SK-N-SH (cell line): ENCODE results near the gene THOC2. TPM values are rescaled to one million over a fixed set of nuclear protein-coding genes. Genes with fewer than 3 reads are reported as not detected.
"Not testable (repeated sequence)": the region's sequence is repeated elsewhere in the genome, so short reads cannot be mapped to it uniquely, and the experiment has no call there.

Experiments used
- CTCF ChIA-PET: fragments of 300-600, 350-600 bp; formaldehyde crosslinking; extraction: SDS; loops from one replicate; lab custom pipeline; 2021; lab: Yijun Ruan, JAX
- POLR2A ChIA-PET: fragments of 350-600 bp; sonication (Branson Sonifier 250); formaldehyde crosslinking; extraction: SDS; loops from one replicate; lab custom pipeline; 2020; ENCODE audit warnings: antibody characterized with exemption, inconsistent platforms; lab: Yijun Ruan, JAX
- DNase-seq: peaks from one replicate; pipeline ENCODE4 v3.0.0; 2012
- H2AFZ ChIP-seq: fragments of 200-600 bp; sonication (generic); 2 replicates; pipeline ENCODE4 v1.8.1; 2016; ENCODE audit warnings: antibody characterized with exemption, mild to moderate bottlenecking, low read depth
- H3F3A ChIP-seq: fragments of 200-600 bp; sonication (generic); replicated peaks from 2 replicates; pipeline ENCODE3; 2016; ENCODE audit warnings: antibody characterized with exemption, mild to moderate bottlenecking; ENCODE audit not compliant: insufficient read depth
- H3K27ac ChIP-seq, 2 experiments: fragments of 200-500 bp in 1 of 2; fragments of 200-600 bp in 1 of 2; sonication (Bioruptor generic) in 1 of 2; sonication (generic), shearing (Covaris generic) in 1 of 2; 2 replicates each; pipeline versions ENCODE4 v1.5.1 to v1.6.1; 2014 to 2016; ENCODE audit warnings: low read depth in 2 of 2, inconsistent platforms in 1 of 2, low read length in 1 of 2, mild to moderate bottlenecking in 1 of 2, mixed read lengths in 1 of 2
- H3K27me3 ChIP-seq: fragments of 200-600 bp; sonication (generic), shearing (Covaris generic); 2 replicates; pipeline ENCODE4 v1.6.1; 2016; ENCODE audit warnings: mixed run types; ENCODE audit not compliant: insufficient read depth
- H3K36me3 ChIP-seq, 2 experiments: fragments of 200-500 bp in 1 of 2; fragments of 200-600 bp in 1 of 2; sonication (Bioruptor generic) in 1 of 2; sonication (generic) in 1 of 2; replicated peaks in 1 of 2; 2 replicates each; pipeline versions ENCODE3 to v1.5.1; 2014 to 2016; ENCODE audit warnings: low read length in 1 of 2, mild to moderate bottlenecking in 1 of 2; ENCODE audit not compliant: insufficient read depth in 2 of 2, control insufficient read depth in 1 of 2
- H3K4me1 ChIP-seq, 2 experiments: fragments of 200-500 bp in 1 of 2; fragments of 200-600 bp in 1 of 2; sonication (Bioruptor generic) in 1 of 2; sonication (generic), shearing (Covaris generic) in 1 of 2; 2 replicates each; pipeline versions ENCODE4 v1.5.1 to v1.6.1; 2014 to 2016; ENCODE audit warnings: low read depth in 1 of 2, low read length in 1 of 2, mixed run types in 1 of 2; ENCODE audit not compliant: insufficient read depth in 2 of 2, control insufficient read depth in 1 of 2
- H3K4me2 ChIP-seq: fragments of 200-600 bp; sonication (generic), shearing (Covaris generic); 2 replicates; pipeline ENCODE4 v1.6.1; 2017; ENCODE audit warnings: mixed run types
- H3K4me3 ChIP-seq, 2 experiments: fragments of 200-500 bp in 1 of 2; fragments of 200-600 bp in 1 of 2; sonication (Bioruptor generic) in 1 of 2; sonication (generic), shearing (Covaris generic) in 1 of 2; 2 replicates each; pipeline versions ENCODE4 v1.5.1 to v1.8.1; 2014 to 2016; ENCODE audit warnings: low read depth in 2 of 2, inconsistent platforms in 1 of 2, low read length in 1 of 2, mild to moderate bottlenecking in 1 of 2, mixed read lengths in 1 of 2, moderate library complexity in 1 of 2
- H3K79me2 ChIP-seq: fragments of 200-600 bp; sonication (generic); 2 replicates; pipeline ENCODE4 v1.8.1; 2017; ENCODE audit warnings: mild to moderate bottlenecking; ENCODE audit not compliant: insufficient read depth
- H3K9ac ChIP-seq: fragments of 200-600 bp; sonication (generic); 2 replicates; pipeline ENCODE4 v1.6.1; 2017; ENCODE audit warnings: mixed run types
- H3K9me2 ChIP-seq: fragments of 200-600 bp; sonication (generic); 2 replicates; pipeline ENCODE4 v1.6.1; 2017; ENCODE audit warnings: mixed run types
- H3K9me3 ChIP-seq: fragments of 200-600 bp; sonication (generic); 2 replicates; pipeline ENCODE4 v1.6.1; 2017; ENCODE audit warnings: mixed run types, mild to moderate bottlenecking, moderate library complexity
- H4K20me1 ChIP-seq: fragments of 200-600 bp; sonication (generic); 2 replicates; pipeline ENCODE4 v1.6.1; 2017; ENCODE audit warnings: mild to moderate bottlenecking, mixed run types; ENCODE audit not compliant: insufficient read depth
- ELF1 ChIP-seq: IDR thresholded peaks from 2 replicates; pipeline ENCODE4 v1.4.0; 2012
- FOSL2 ChIP-seq: IDR thresholded peaks from 2 replicates; pipeline ENCODE4 v1.4.0; 2012; ENCODE audit warnings: low read depth, mild to moderate bottlenecking, moderate library complexity, borderline replicate concordance
- FOXJ3 ChIP-seq: sonication (generic); formaldehyde crosslinking; IDR thresholded peaks from 2 replicates; pipeline ENCODE4 v1.5.1; 2020; ENCODE audit warnings: mild to moderate bottlenecking, missing genetic modification reagents
- GATA2 ChIP-seq: sonication (generic); formaldehyde crosslinking; IDR thresholded peaks from 2 replicates; pipeline ENCODE4 v1.5.0; 2020; ENCODE audit warnings: mild to moderate bottlenecking, missing genetic modification reagents
- JUND ChIP-seq: IDR thresholded peaks from 2 replicates; pipeline ENCODE4 v1.4.0; 2012
- MXI1 ChIP-seq: IDR thresholded peaks from 2 replicates; pipeline ENCODE4 v1.6.1; 2012; ENCODE audit warnings: mild to moderate bottlenecking, low read depth, low read length, improper control_type of control experiment
- NFIC ChIP-seq: IDR thresholded peaks from 2 replicates; pipeline ENCODE4 v1.4.0; 2012; ENCODE audit warnings: borderline replicate concordance
- RCOR1 ChIP-seq: fragments of 150-350 bp; IDR thresholded peaks from 2 replicates; pipeline ENCODE4 v1.6.1; 2017; ENCODE audit warnings: antibody characterized with exemption, low read length
- RFX5 ChIP-seq: IDR thresholded peaks from 2 replicates; pipeline ENCODE4 v1.6.1; 2012; ENCODE audit warnings: mild to moderate bottlenecking, improper control_type of control experiment, low read length
- SIN3A ChIP-seq: IDR thresholded peaks from 2 replicates; pipeline ENCODE4 v1.6.1; 2012; ENCODE audit warnings: low read depth, mild to moderate bottlenecking, low read length, moderate library complexity, borderline replicate concordance
- TCF12 ChIP-seq: IDR thresholded peaks from 2 replicates; pipeline ENCODE4 v1.4.0; 2012
- YY1 ChIP-seq: IDR thresholded peaks from 2 replicates; pipeline ENCODE4 v1.4.0; 2012; ENCODE audit warnings: low read depth, mild to moderate bottlenecking
- WGBS: methylation state at CpG from one replicate; pipeline ENCODE4 v1.1.6; 2017; ENCODE audit warnings: low lambda C conversion rate; 5-methylcytosine and 5-hydroxymethylcytosine counted together
- polyA plus RNA-seq, 3 experiments: library from polyadenylated mRNA; depleted of rRNA; stranded (reverse); fragments of >200 nt; gene quantifications; 2 replicates each; pipeline ENCODE4 v1.2.3, GENCODE V29; 2012
- TF ChIP-seq, protein P1 (sequence below): fragments of 150-350 bp; IDR thresholded peaks from 2 replicates; pipeline ENCODE4 v1.6.1; 2017; ENCODE audit warnings: antibody characterized with exemption, low read length, low read depth, borderline replicate concordance
- TF ChIP-seq, protein P2 (sequence below): IDR thresholded peaks from 2 replicates; pipeline ENCODE4; 2012
- TF ChIP-seq, protein P3 (sequence below): IDR thresholded peaks from 2 replicates; pipeline ENCODE4 v1.4.0; 2012; ENCODE audit warnings: low read depth, borderline replicate concordance
- TF ChIP-seq, protein P4 (sequence below): fragments of 150-350 bp; IDR thresholded peaks from 2 replicates; pipeline ENCODE4 v1.6.1; 2016; ENCODE audit warnings: mild to moderate bottlenecking, low read depth, low read length
- TF ChIP-seq, protein P5 (sequence below): IDR thresholded peaks from 2 replicates; pipeline ENCODE4 v1.6.1; 2012; ENCODE audit warnings: mild to moderate bottlenecking, low read depth, low read length, moderate library complexity

The THOC2 gene
- polyA plus RNA-seq, 1 of the 3 experiments (the other 2 are of a cell fraction) = 26.7 TPM

DNA sequence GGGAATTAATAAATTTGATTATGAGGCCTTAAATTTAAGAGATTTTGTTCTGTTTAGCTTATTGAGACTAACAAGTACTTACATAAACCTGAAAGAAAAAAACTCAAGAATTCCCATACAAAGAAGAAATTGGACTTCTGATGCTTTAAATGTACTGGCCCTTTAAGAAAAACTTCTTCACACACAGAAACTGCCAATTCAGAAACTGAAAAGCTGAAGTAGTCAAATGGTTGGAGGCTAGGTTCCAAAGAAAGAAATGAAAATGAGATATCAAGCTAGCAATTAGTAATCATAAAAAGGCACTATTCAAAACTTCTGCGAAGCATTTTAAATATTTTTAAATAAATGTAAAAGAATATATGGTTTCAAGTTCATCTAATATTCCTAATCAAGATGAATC is 151.3 kb downstream of the THOC2 start:
- no peaks in the 10 kb centered on the region for H3K9me2 ChIP-seq
- H3K9me3 ChIP-seq = no peaks in the 10 kb centered on the region
- H3K27ac ChIP-seq = no peak overlapping the region
- no peak for DNase-seq
- H3K4me2 ChIP-seq = no peak overlapping the region
- CTCF ChIA-PET = interaction anchor here (1.2 kb wide), 1 partner anchor 12 kb away, joined by 4 read pairs; no protein-coding TSS in a partner anchor
- 52% methylated on average over 1 of the region's 1 CpG for WGBS
- POLR2A ChIA-PET = no interaction called here
- H3K9ac ChIP-seq = no peak overlapping the region
- TF ChIP-seq GATA2 (CRISPR knock-in tag) (no peak), SIN3A (no peak)
- H2AFZ ChIP-seq = no peak overlapping the region
- no peak overlapping the region for H3K4me3 ChIP-seq
- H4K20me1 ChIP-seq = no peaks in the 10 kb centered on the region
- no peaks in the 10 kb centered on the region for H3K4me1 ChIP-seq
- no peaks in the 10 kb centered on the region for H3F3A ChIP-seq
- H3K36me3 ChIP-seq = no peaks in the 10 kb centered on the region
- H3K79me2 ChIP-seq = no peaks in the 10 kb centered on the region
- H3K27me3 ChIP-seq = no peaks in the 10 kb centered on the region

DNA sequence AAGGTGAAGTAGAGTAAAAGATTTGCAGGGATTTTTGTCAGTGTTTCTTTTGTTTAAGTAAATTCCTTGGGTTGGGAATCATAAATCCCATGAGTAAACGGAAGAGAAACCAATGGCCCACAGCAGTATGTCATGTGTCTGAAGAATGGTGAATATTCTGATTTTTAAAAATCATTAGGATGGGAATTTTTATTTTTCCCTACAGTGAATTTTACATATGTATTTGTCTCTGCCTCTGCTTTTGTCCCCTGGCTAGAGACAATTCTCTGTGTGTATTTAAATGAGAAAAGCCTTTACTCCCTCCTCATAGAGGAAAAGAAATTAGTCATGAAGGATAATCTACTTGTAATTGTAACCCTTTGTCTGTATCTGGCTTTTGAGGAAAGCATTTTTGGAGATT is 152.1 kb downstream of the THOC2 start:
- no peaks in the 10 kb centered on the region for H3F3A ChIP-seq
- no peaks in the 10 kb centered on the region for H3K4me1 ChIP-seq
- H3K4me3 ChIP-seq = no peak overlapping the region
- H3K9me3 ChIP-seq = no peaks in the 10 kb centered on the region
- no peak for DNase-seq
- H3K79me2 ChIP-seq = no peaks in the 10 kb centered on the region
- no peak overlapping the region for H3K9ac ChIP-seq
- 53% methylated on average over 1 of the region's 1 CpG for WGBS
- no peaks in the 10 kb centered on the region for H4K20me1 ChIP-seq
- no peak overlapping the region for H3K27ac ChIP-seq
- TF ChIP-seq, protein P1, sequence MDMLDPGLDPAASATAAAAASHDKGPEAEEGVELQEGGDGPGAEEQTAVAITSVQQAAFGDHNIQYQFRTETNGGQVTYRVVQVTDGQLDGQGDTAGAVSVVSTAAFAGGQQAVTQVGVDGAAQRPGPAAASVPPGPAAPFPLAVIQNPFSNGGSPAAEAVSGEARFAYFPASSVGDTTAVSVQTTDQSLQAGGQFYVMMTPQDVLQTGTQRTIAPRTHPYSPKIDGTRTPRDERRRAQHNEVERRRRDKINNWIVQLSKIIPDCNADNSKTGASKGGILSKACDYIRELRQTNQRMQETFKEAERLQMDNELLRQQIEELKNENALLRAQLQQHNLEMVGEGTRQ = no peak
- TF ChIP-seq NFIC (no peak), FOSL2 (no peak), RFX5 (no peak), GATA2 (CRISPR knock-in tag) (no peak), JUND (no peak), ELF1 (no peak), FOXJ3 (CRISPR knock-in tag) (no peak), TCF12 (no peak), RCOR1 (no peak), YY1 (no peak), MXI1 (no peak)
- TF ChIP-seq, protein P2, sequence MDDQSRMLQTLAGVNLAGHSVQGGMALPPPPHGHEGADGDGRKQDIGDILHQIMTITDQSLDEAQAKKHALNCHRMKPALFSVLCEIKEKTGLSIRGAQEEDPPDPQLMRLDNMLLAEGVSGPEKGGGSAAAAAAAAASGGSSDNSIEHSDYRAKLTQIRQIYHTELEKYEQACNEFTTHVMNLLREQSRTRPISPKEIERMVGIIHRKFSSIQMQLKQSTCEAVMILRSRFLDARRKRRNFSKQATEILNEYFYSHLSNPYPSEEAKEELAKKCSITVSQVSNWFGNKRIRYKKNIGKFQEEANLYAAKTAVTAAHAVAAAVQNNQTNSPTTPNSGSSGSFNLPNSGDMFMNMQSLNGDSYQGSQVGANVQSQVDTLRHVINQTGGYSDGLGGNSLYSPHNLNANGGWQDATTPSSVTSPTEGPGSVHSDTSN = no peak
- TF ChIP-seq, protein P3, sequence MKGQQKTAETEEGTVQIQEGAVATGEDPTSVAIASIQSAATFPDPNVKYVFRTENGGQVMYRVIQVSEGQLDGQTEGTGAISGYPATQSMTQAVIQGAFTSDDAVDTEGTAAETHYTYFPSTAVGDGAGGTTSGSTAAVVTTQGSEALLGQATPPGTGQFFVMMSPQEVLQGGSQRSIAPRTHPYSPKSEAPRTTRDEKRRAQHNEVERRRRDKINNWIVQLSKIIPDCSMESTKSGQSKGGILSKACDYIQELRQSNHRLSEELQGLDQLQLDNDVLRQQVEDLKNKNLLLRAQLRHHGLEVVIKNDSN = no peak
- TF ChIP-seq, protein P4, sequence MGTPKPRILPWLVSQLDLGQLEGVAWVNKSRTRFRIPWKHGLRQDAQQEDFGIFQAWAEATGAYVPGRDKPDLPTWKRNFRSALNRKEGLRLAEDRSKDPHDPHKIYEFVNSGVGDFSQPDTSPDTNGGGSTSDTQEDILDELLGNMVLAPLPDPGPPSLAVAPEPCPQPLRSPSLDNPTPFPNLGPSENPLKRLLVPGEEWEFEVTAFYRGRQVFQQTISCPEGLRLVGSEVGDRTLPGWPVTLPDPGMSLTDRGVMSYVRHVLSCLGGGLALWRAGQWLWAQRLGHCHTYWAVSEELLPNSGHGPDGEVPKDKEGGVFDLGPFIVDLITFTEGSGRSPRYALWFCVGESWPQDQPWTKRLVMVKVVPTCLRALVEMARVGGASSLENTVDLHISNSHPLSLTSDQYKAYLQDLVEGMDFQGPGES = no peak
- TF ChIP-seq, protein P5, sequence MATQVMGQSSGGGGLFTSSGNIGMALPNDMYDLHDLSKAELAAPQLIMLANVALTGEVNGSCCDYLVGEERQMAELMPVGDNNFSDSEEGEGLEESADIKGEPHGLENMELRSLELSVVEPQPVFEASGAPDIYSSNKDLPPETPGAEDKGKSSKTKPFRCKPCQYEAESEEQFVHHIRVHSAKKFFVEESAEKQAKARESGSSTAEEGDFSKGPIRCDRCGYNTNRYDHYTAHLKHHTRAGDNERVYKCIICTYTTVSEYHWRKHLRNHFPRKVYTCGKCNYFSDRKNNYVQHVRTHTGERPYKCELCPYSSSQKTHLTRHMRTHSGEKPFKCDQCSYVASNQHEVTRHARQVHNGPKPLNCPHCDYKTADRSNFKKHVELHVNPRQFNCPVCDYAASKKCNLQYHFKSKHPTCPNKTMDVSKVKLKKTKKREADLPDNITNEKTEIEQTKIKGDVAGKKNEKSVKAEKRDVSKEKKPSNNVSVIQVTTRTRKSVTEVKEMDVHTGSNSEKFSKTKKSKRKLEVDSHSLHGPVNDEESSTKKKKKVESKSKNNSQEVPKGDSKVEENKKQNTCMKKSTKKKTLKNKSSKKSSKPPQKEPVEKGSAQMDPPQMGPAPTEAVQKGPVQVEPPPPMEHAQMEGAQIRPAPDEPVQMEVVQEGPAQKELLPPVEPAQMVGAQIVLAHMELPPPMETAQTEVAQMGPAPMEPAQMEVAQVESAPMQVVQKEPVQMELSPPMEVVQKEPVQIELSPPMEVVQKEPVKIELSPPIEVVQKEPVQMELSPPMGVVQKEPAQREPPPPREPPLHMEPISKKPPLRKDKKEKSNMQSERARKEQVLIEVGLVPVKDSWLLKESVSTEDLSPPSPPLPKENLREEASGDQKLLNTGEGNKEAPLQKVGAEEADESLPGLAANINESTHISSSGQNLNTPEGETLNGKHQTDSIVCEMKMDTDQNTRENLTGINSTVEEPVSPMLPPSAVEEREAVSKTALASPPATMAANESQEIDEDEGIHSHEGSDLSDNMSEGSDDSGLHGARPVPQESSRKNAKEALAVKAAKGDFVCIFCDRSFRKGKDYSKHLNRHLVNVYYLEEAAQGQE = no peak
- no peak overlapping the region for H2AFZ ChIP-seq
- H3K9me2 ChIP-seq = no peaks in the 10 kb centered on the region
- H3K36me3 ChIP-seq = no peaks in the 10 kb centered on the region
- ChIA-PET POLR2A (no interaction called here), CTCF (interaction anchor here (1.2 kb wide), 1 partner anchor 12 kb away, joined by 4 read pairs; no protein-coding TSS in a partner anchor)
- no peak overlapping the region for H3K4me2 ChIP-seq
- H3K27me3 ChIP-seq = no peaks in the 10 kb centered on the region

DNA sequence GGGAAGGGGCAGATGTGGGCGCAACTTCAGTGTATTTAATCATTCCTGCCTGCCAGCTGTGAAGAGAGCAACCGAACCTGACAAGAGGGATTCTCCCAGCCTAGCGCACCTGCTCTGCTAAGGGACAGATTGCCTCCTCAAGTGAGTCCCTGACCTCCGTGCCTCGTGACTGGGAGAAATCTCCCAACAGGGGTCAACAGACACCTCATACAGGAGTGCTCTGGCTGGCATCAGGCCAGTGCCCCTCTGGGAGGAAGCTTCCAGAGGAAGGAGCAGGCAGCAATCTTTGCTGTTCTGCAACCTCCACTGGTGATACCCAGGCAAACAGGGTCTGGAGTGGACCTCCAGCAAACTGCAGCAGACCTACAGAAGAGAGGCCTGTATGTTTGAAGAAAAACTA is 158.8 kb downstream of the THOC2 start:
- DNase-seq, CTCF ChIA-PET, H3K9me3 ChIP-seq, H3K4me2 ChIP-seq, H3K36me3 ChIP-seq, H3K9ac ChIP-seq, H3K27ac ChIP-seq, H3K4me1 ChIP-seq, H3K27me3 ChIP-seq, H4K20me1 ChIP-seq, H3K9me2 ChIP-seq, POLR2A ChIA-PET, H2AFZ ChIP-seq, H3F3A ChIP-seq, H3K4me3 ChIP-seq, H3K79me2 ChIP-seq: not testable (repeated sequence)
- WGBS = 34% methylated on average over 4 of the region's 5 CpGs
